ENCODE measurements around the gene DUSP22. TPM values are rescaled to one million over a fixed set of nuclear protein-coding genes. Genes with fewer than 3 reads are reported as not detected.
A peak's percentile ranks its signal among the peaks of the same experiment; 100 is the strongest.

The DUSP22 gene
- total RNA-seq, 1 donor from 2014 or later = 50.0 TPM

- intact Hi-C loops (cut with DNase I) = loop anchor here (5.0 kb wide), 1 partner anchor 96 kb away; no protein-coding TSS in a partner anchor
- ATAC-seq (no peak), DNase-seq (ENCODE audit: missing footprints) (no peak)
These were observed 1.2 kb downstream of the DUSP22 start for GRCh38 chr6:293193-294174.

- ATAC-seq (no peak), DNase-seq (ENCODE audit: missing footprints) (no peak)
- intact Hi-C loops (cut with DNase I) = loop anchor here (5.0 kb wide), 2 partner anchors 82 to 98 kb away; no protein-coding TSS in a partner anchor
These were observed 2.6 kb downstream of the DUSP22 start for GRCh38 chr6:294656-295565.

GRCh38 chr6:296151-297122 lies 4.2 kb downstream of the DUSP22 start:
- no peak for DNase-seq (ENCODE audit: missing footprints)
- intact Hi-C loops (cut with DNase I) = loop anchor here (2.0 to 5.0 kb wide), 2 partner anchors 42 to 81 kb away; no protein-coding TSS in a partner anchor

GRCh38 chr6:297571-298232 lies 5.4 kb downstream of the DUSP22 start:
- intact Hi-C loops (cut with DNase I) = loop anchor here (2.0 to 5.0 kb wide), 2 partner anchors 41 to 80 kb away; no protein-coding TSS in a partner anchor
- DNase-seq (ENCODE audit: missing footprints) (no peak), ATAC-seq (no peak)

More at GRCh38 chr6:296151-297122, 4.2 kb downstream of the DUSP22 start:
- ATAC-seq = no peak

GRCh38 chr6:298233-299103 lies 6.2 kb downstream of the DUSP22 start:
- DNase-seq (ENCODE audit: missing footprints) (no peak), ATAC-seq (peak; percentile 29)
- intact Hi-C loops (cut with DNase I) = loop anchor here (5.0 kb wide), 1 partner anchor 79 kb away; no protein-coding TSS in a partner anchor

- ATAC-seq (no peak), DNase-seq (ENCODE audit: missing footprints) (no peak)
- intact Hi-C loops (cut with DNase I) = loop anchor here (5.0 kb wide), 1 partner anchor 78 kb away; no protein-coding TSS in a partner anchor
These were observed 7.1 kb downstream of the DUSP22 start for GRCh38 chr6:299104-299980.

- intact Hi-C loops (cut with DNase I) = no loop called here
- ATAC-seq (no peak), DNase-seq (ENCODE audit: missing footprints) (no peak)
These were observed 7.7 kb downstream of the DUSP22 start for GRCh38 chr6:300026-300425.

- DNase-seq (ENCODE audit: missing footprints) (no peak), ATAC-seq (no peak)
- intact Hi-C loops (cut with DNase I) = no loop called here
These were observed 8.4 kb downstream of the DUSP22 start for GRCh38 chr6:300494-301198.

- intact Hi-C loops (cut with DNase I) = no loop called here
- DNase-seq (ENCODE audit: missing footprints) (no peak), ATAC-seq (no peak)
These were observed 9.2 kb downstream of the DUSP22 start for GRCh38 chr6:301526-301925.

- intact Hi-C loops (cut with DNase I) = no loop called here
- DNase-seq (ENCODE audit: missing footprints) (no peak), ATAC-seq (peak; percentile 4)
These were observed 9.8 kb downstream of the DUSP22 start for GRCh38 chr6:301929-302705.

- no peak for ATAC-seq
- intact Hi-C loops (cut with DNase I) = no loop called here
- no peak for DNase-seq (ENCODE audit: missing footprints)
These were observed 10.5 kb downstream of the DUSP22 start for GRCh38 chr6:302760-303159.

GRCh38 chr6:303263-303662 lies 11.0 kb downstream of the DUSP22 start:
- no peak for ATAC-seq
- DNase-seq (ENCODE audit: missing footprints) = no peak

GRCh38 chr6:303948-304558 lies 11.8 kb downstream of the DUSP22 start:
- ATAC-seq (no peak), DNase-seq (ENCODE audit: missing footprints) (no peak)
- intact Hi-C loops (cut with DNase I) = no loop called here

More at GRCh38 chr6:303263-303662, 11.0 kb downstream of the DUSP22 start:
- intact Hi-C loops (cut with DNase I) = no loop called here

- intact Hi-C loops (cut with DNase I) = no loop called here
- DNase-seq (ENCODE audit: missing footprints) = no peak
- no peak for ATAC-seq
These were observed 12.6 kb downstream of the DUSP22 start for GRCh38 chr6:304833-305370.

All from Right ventricle myocardium inferior (tissue), 1 donor.